BE2C (cell line): ENCODE measurements around the gene COL16A1.

Source experiments
- DNase-seq: peaks from one replicate; pipeline ENCODE4 v3.0.0-alpha.2; 2020
- H3K27me3 ChIP-seq: fragments of 250-450 bp; sonication (Bioruptor Pico); 2 replicates; pipeline ENCODE4 v1.5.1; 2020; ENCODE audit warnings: mild to moderate bottlenecking
- H3K36me3 ChIP-seq: fragments of 250-450 bp; sonication (Bioruptor Pico); 2 replicates; pipeline ENCODE4 v1.5.1; 2020; ENCODE audit warnings: mild to moderate bottlenecking
- H3K4me1 ChIP-seq: fragments of 250-450 bp; sonication (Bioruptor Pico); 2 replicates; pipeline ENCODE4 v1.5.1; 2020
- H3K4me3 ChIP-seq: 2 replicates; pipeline ENCODE4 v1.5.1; 2011; ENCODE audit warnings: low read depth, low read length
- H3K9me3 ChIP-seq: fragments of 250-450 bp; sonication (Bioruptor Pico); 2 replicates; pipeline ENCODE4 v1.5.1; 2020
- TF ChIP-seq, protein P1 (sequence below): IDR thresholded peaks from 2 replicates; pipeline ENCODE4 v1.5.1; 2012; ENCODE audit warnings: mild to moderate bottlenecking, low read depth, low read length

The COL16A1 gene

DNA sequence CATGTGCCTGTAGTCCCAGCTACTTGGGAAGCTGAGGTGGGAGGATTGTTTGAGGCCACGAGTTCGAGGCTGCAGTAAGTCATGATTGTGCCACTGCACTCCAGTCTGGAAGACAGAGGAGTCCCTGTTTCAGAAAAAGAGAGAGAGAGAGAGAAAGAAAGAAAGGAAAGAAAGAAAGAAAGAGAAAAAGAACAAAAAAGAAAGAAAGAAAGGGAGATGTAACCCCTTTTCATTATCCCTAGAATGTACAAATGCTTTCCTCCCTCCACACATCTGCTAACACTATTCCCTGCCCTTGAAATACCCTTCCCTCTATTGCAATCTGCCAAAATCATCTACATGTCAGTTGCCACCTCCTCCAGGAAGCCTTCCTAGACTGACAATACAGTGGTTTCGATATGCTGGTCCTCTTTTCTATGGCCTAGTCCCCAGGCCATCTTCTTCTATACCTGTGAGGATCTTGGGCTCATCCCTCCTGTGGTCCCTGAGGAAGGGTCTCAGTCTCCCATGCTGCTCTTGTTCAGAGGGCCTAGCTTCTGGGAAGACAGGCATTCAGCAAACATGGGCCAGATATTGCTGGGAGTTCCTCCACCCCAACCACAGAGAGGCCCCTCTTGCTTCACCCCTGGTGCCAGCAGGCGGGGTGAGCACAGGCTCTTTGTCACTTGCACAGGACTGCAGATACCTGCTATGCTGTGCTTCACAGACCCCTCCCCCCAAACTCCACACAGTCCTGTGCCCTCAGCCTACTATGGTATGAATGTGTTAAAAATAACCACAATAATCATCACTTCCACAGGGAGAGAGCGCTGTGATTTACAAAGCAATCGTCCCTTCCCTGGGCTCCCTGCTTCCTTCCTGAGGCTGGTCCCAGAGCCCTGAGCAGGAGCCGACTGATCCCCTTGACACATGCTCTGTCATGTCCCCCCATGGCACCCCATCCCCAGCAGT is 46.2 kb upstream of the COL16A1 start:
- Histone ChIP-seq H3K36me3 (peaks cover 3% of the 10 kb centered on the region; the same call in 1 of the 2 replicates), H3K4me3 (no peak overlapping the region), H3K4me1 (peaks cover 15% of the 10 kb centered on the region; the same call in 1 of the 2 replicates), H3K27me3 (no peaks in the 10 kb centered on the region), H3K9me3 (no peaks in the 10 kb centered on the region)
- TF ChIP-seq, protein P1, sequence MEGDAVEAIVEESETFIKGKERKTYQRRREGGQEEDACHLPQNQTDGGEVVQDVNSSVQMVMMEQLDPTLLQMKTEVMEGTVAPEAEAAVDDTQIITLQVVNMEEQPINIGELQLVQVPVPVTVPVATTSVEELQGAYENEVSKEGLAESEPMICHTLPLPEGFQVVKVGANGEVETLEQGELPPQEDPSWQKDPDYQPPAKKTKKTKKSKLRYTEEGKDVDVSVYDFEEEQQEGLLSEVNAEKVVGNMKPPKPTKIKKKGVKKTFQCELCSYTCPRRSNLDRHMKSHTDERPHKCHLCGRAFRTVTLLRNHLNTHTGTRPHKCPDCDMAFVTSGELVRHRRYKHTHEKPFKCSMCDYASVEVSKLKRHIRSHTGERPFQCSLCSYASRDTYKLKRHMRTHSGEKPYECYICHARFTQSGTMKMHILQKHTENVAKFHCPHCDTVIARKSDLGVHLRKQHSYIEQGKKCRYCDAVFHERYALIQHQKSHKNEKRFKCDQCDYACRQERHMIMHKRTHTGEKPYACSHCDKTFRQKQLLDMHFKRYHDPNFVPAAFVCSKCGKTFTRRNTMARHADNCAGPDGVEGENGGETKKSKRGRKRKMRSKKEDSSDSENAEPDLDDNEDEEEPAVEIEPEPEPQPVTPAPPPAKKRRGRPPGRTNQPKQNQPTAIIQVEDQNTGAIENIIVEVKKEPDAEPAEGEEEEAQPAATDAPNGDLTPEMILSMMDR = no peak
- no peak for DNase-seq

DNA sequence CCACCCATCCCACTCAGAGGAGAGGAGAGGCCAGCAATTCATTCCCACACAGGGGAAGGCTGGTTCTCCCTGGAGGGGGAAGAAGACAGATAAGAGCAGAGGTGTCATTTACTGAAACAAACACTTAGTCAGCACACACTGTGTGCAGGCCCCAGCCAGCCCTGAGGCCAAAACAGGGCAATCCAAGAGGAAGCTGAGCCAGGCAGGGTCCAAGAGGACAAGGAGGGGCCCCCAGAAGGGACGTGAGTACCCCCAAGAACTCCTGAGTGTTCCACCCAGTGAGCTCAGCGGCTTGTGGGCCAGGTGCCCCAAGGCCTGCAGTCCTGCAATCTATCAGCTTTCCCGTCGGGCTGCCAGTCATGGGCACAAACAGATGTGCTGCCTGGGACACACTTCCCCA is 44.5 kb upstream of the COL16A1 start:
- H3K4me3 ChIP-seq = no peak overlapping the region
- peaks cover 4% of the 10 kb centered on the region; the same call in 1 of the 2 replicates for H3K36me3 ChIP-seq
- TF ChIP-seq, protein P1 = no peak
- H3K27me3 ChIP-seq = no peaks in the 10 kb centered on the region
- peak; percentile 24 for DNase-seq
- no peaks in the 10 kb centered on the region for H3K9me3 ChIP-seq
- H3K4me1 ChIP-seq = peaks cover 7% of the 10 kb centered on the region; the same call in 1 of the 2 replicates

DNA sequence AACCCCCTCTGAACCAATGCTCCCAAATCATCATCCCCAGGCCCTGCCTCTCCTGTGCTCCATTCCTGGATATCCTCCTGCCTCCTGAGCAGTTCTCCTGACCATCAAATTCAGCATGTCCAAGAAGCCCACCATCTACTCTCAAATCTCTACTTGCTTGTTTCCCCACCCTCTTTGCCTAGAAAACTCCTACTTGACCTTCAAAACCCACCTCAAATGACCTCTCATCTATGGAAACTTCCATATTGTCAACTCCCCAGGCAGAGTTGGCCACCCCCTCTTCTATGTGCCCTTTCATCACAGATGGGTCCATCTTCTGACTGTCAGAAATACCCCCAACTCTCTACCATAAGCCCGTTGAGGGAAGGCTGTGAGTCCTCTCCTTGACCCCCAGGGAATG is 43.5 kb upstream of the COL16A1 start:
- TF ChIP-seq, protein P1 = no peak
- Histone ChIP-seq H3K4me3 (no peak overlapping the region), H3K4me1 (peaks cover 7% of the 10 kb centered on the region; the same call in 1 of the 2 replicates), H3K27me3 (no peaks in the 10 kb centered on the region), H3K36me3 (peaks cover 4% of the 10 kb centered on the region; the same call in 1 of the 2 replicates), H3K9me3 (no peaks in the 10 kb centered on the region)
- no peak for DNase-seq

DNA sequence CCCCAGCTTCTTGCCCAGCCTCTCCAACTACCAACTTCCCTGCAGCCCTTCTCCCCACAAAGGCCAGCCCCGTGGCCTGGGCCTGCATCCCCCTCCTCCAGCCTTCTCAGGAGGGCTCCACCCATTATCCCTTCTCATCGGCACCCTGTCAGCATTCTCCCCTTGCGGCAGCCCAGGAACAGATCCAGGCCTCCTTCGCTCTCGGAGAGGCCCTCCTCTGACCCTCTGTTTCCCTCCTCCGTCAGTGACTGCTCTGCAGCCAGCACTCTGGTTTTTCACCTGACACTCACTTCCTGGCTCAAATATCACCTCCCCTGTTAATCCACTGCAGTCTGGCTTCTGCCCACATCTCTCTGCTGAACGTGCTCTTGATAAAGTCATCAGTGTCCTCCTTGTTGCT is 42.9 kb upstream of the COL16A1 start:
- Histone ChIP-seq H3K9me3 (no peaks in the 10 kb centered on the region), H3K36me3 (peaks cover 4% of the 10 kb centered on the region; the same call in 1 of the 2 replicates), H3K4me3 (no peak overlapping the region), H3K27me3 (no peaks in the 10 kb centered on the region), H3K4me1 (peaks cover 7% of the 10 kb centered on the region; the same call in 1 of the 2 replicates)
- TF ChIP-seq, protein P1 = no peak
- no peak for DNase-seq

DNA sequence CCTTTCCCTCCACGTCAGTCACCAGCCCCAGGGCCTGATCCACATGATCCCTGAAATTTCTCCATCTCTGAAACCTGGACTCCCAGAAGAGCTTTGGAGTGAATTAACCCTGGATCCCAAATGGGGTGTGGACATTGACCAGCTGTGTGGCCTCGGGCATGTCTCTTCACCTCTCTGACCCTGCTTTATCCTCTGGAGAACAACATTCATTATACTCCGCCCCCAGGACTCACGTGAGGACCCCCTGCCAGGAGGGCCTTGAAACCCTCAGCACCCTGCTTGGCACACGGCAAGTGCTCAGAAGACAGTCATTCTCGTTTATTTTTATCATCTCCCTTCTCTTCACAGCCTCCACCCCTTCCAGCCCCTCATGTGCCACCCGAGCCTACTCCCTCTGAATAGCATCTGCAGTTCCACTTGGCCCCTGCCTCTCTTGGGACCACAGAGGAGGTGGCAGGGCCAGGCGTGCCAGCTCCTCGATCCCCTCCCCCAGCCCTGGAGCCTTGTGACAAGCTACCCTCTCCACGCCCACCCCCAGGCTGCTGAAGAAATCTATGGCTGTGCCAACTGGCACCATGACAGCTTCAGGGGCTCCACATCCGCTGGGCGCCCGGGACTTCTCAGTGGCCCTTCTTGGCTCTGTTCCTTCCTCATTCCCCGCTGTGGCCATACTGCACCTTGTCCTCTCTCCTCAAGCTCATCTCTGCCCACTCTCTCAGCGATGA is 42.3 kb upstream of the COL16A1 start:
- H3K27me3 ChIP-seq = no peaks in the 10 kb centered on the region
- no peaks in the 10 kb centered on the region for H3K9me3 ChIP-seq
- TF ChIP-seq, protein P1 = no peak
- H3K36me3 ChIP-seq = peaks cover 4% of the 10 kb centered on the region; the same call in 1 of the 2 replicates
- peaks cover 7% of the 10 kb centered on the region; the same call in 1 of the 2 replicates for H3K4me1 ChIP-seq
- DNase-seq = no peak
- H3K4me3 ChIP-seq = no peak overlapping the region
